Astrocyte (in vitro differentiated cells and primary cell): ENCODE data around the gene RASSF3. TPM values are rescaled to one million over a fixed set of nuclear protein-coding genes. Genes with fewer than 3 reads are reported as not detected.

Experiments used
- DNase-seq: peaks from one replicate; pipeline ENCODE4 v3.0.0-alpha.2; 2010; ENCODE audit warnings: low read depth
- FAIRE-seq: peaks from 2 replicates; lab custom pipeline; 2011; peaks lifted over from hg19 to GRCh38; lab: Jason Lieb, UNC
- H2AFZ ChIP-seq: 2 replicates; pipeline ENCODE4 v1.6.0; 2012; ENCODE audit warnings: low read depth, low read length, inconsistent platforms
- H3K27ac ChIP-seq: 2 replicates; pipeline ENCODE4 v1.5.1; 2011; ENCODE audit warnings: low read depth, low read length, inconsistent platforms
- H3K27me3 ChIP-seq: 2 replicates; pipeline ENCODE4 v1.6.0; 2011; ENCODE audit warnings: low read length, inconsistent platforms; ENCODE audit not compliant: insufficient read depth
- H3K36me3 ChIP-seq: 2 replicates; pipeline ENCODE4 v1.5.1; 2011; ENCODE audit warnings: low read length, inconsistent platforms; ENCODE audit not compliant: insufficient read depth
- H3K4me1 ChIP-seq: 2 replicates; pipeline ENCODE4 v1.5.1; 2011; ENCODE audit warnings: low read length, inconsistent platforms; ENCODE audit not compliant: insufficient read depth
- H3K4me2 ChIP-seq: 2 replicates; pipeline ENCODE4 v1.6.0; 2012; ENCODE audit warnings: low read length, inconsistent platforms
- H3K4me3 ChIP-seq: 2 replicates; pipeline ENCODE4 v1.5.1; 2011; ENCODE audit warnings: low read depth, mild to moderate bottlenecking, low read length, inconsistent platforms; ENCODE audit not compliant: insufficient read depth
- H3K79me2 ChIP-seq: 2 replicates; pipeline ENCODE4 v1.6.0; 2012; ENCODE audit warnings: mild to moderate bottlenecking, low read length, inconsistent platforms; ENCODE audit not compliant: insufficient read depth
- H3K9ac ChIP-seq: 2 replicates; pipeline ENCODE4 v1.6.0; 2012; ENCODE audit warnings: mild to moderate bottlenecking, low read length, inconsistent platforms
- H3K9me3 ChIP-seq: 2 replicates; pipeline ENCODE4 v1.5.1; 2012; ENCODE audit warnings: low read depth, mild to moderate bottlenecking, low read length, inconsistent platforms; ENCODE audit not compliant: insufficient read depth
- H4K20me1 ChIP-seq: 2 replicates; pipeline ENCODE4 v1.6.0; 2012; ENCODE audit warnings: low read length, inconsistent platforms; ENCODE audit not compliant: insufficient read depth
- H3K27ac Mint-ChIP-seq: one replicate; pipeline ENCODE4 v1.8.0; 2021; ENCODE audit warnings: mild to moderate bottlenecking, mixed read lengths; ENCODE audit not compliant: unreplicated experiment
- H3K27me3 Mint-ChIP-seq: one replicate; pipeline ENCODE4 v1.8.0; 2021; ENCODE audit warnings: low read depth, mixed read lengths; ENCODE audit not compliant: unreplicated experiment
- H3K36me3 Mint-ChIP-seq: one replicate; pipeline ENCODE4 v1.8.0; 2021; ENCODE audit warnings: low read depth, mixed read lengths; ENCODE audit not compliant: unreplicated experiment
- H3K4me1 Mint-ChIP-seq: one replicate; pipeline ENCODE4 v1.8.0; 2021; ENCODE audit warnings: low read depth, mixed read lengths; ENCODE audit not compliant: unreplicated experiment
- H3K4me3 Mint-ChIP-seq: one replicate; pipeline ENCODE4 v1.8.0; 2021; ENCODE audit warnings: mild to moderate bottlenecking, moderate library complexity, mixed read lengths; ENCODE audit not compliant: unreplicated experiment
- H3K9me3 Mint-ChIP-seq: one replicate; pipeline ENCODE4 v1.8.0; 2021; ENCODE audit warnings: mild to moderate bottlenecking, mixed read lengths; ENCODE audit not compliant: unreplicated experiment
- CTCF ChIP-seq: IDR thresholded peaks from 2 replicates; pipeline ENCODE4 v1.5.1; 2011; ENCODE audit warnings: low read depth, mild to moderate bottlenecking, inconsistent platforms, low read length, moderate library complexity; ENCODE audit not compliant: insufficient read depth
- EZH2 ChIP-seq: IDR thresholded peaks from 2 replicates; pipeline ENCODE4 v1.6.1; 2012; ENCODE audit warnings: mild to moderate bottlenecking, low read length, inconsistent platforms; ENCODE audit not compliant: insufficient read depth
- total RNA-seq: library from RNA; stranded (reverse); gene quantifications from 2 replicates; pipeline ENCODE4 v1.2.1, GENCODE V29; 2021

The RASSF3 gene
- total RNA-seq, 1 donor from 2014 or later = 18.3 TPM

GRCh38 chr12:64566122-64566521 is 44.2 kb upstream of the RASSF3 start:
- H3K27ac ChIP-seq = no peak overlapping the region

GRCh38 chr12:64566831-64567517 is 43.3 kb upstream of the RASSF3 start:
- no peaks in the 10 kb centered on the region for H3K36me3 Mint-ChIP-seq
- DNase-seq = no peak
- Histone ChIP-seq H3K4me2 (no peak overlapping the region), H3K36me3 (no peaks in the 10 kb centered on the region), H4K20me1 (no peaks in the 10 kb centered on the region), H3K27ac (no peak overlapping the region), H3K9ac (no peak overlapping the region), H2AFZ (no peak overlapping the region), H3K79me2 (no peaks in the 10 kb centered on the region), H3K27me3 (peaks cover 2% of the 10 kb centered on the region), H3K4me3 (no peak overlapping the region), H3K9me3 (peaks cover 2% of the 10 kb centered on the region), H3K4me1 (no peaks in the 10 kb centered on the region)
- FAIRE-seq = no peak
- TF ChIP-seq EZH2 = no peak
- no peak for TF ChIP-seq CTCF
- peak overlapping the region; percentile 73 for H3K27ac Mint-ChIP-seq
- peaks cover 7% of the 10 kb centered on the region for H3K4me1 Mint-ChIP-seq
- no peak overlapping the region for H3K4me3 Mint-ChIP-seq
- no peaks in the 10 kb centered on the region for H3K9me3 Mint-ChIP-seq
- H3K27me3 Mint-ChIP-seq = peaks cover 13% of the 10 kb centered on the region

More at GRCh38 chr12:64566122-64566521, 44.2 kb upstream of the RASSF3 start:
- Mint-ChIP-seq H3K27me3 (peaks cover 13% of the 10 kb centered on the region), H3K9me3 (no peaks in the 10 kb centered on the region), H3K4me3 (no peak overlapping the region), H3K4me1 (peaks cover 11% of the 10 kb centered on the region), H3K36me3 (no peaks in the 10 kb centered on the region), H3K27ac (peak overlapping the region; percentile 69)
- TF ChIP-seq EZH2 = no peak
- TF ChIP-seq CTCF = no peak
- H3K4me1 ChIP-seq = peaks cover 5% of the 10 kb centered on the region
- no peaks in the 10 kb centered on the region for H3K36me3 ChIP-seq
- no peak overlapping the region for H3K4me2 ChIP-seq
- H3K27me3 ChIP-seq = peaks cover 2% of the 10 kb centered on the region
- no peak overlapping the region for H2AFZ ChIP-seq
- H4K20me1 ChIP-seq = peaks cover 3% of the 10 kb centered on the region
- H3K9ac ChIP-seq = no peak overlapping the region
- DNase-seq (peak; percentile 46), FAIRE-seq (no peak)
- H3K79me2 ChIP-seq = no peaks in the 10 kb centered on the region
- H3K4me3 ChIP-seq = no peak overlapping the region
- no peaks in the 10 kb centered on the region for H3K9me3 ChIP-seq

- Histone ChIP-seq H3K79me2 (no peaks in the 10 kb centered on the region), H3K4me1 (no peaks in the 10 kb centered on the region), H3K4me2 (no peak overlapping the region), H2AFZ (no peak overlapping the region), H3K36me3 (no peaks in the 10 kb centered on the region), H3K27me3 (peaks cover 2% of the 10 kb centered on the region), H4K20me1 (no peaks in the 10 kb centered on the region), H3K9me3 (peaks cover 5% of the 10 kb centered on the region), H3K27ac (no peak overlapping the region), H3K9ac (no peak overlapping the region), H3K4me3 (no peak overlapping the region)
- no peak overlapping the region for H3K4me3 Mint-ChIP-seq
- DNase-seq = no peak
- no peak for TF ChIP-seq CTCF
- no peak for TF ChIP-seq EZH2
- H3K36me3 Mint-ChIP-seq = no peaks in the 10 kb centered on the region
- no peaks in the 10 kb centered on the region for H3K9me3 Mint-ChIP-seq
- H3K27me3 Mint-ChIP-seq = peaks cover 13% of the 10 kb centered on the region
- peaks cover 7% of the 10 kb centered on the region for H3K4me1 Mint-ChIP-seq
- no peak overlapping the region for H3K27ac Mint-ChIP-seq
- FAIRE-seq = no peak
These were observed 42.7 kb upstream of the RASSF3 start for GRCh38 chr12:64567570-64567969.
